Cardiac fibroblast (primary cell): ENCODE data around the gene CNOT2.

Experiments
- DNase-seq, 2 donors: peaks; one replicate each; pipeline versions ENCODE4 v3.0.0 to v3.0.0-alpha.2; 2010; ENCODE audit warnings: low read depth in 2 of 2
- H3K4me3 ChIP-seq, 2 donors: replicated peaks in 1 of 2; 1 replicate in 1 of 2; 2 replicates in 1 of 2; pipeline ENCODE4 v1.5.1; 2011; ENCODE audit warnings: low read depth in 2 of 2, low read length in 2 of 2, mild to moderate bottlenecking in 2 of 2, moderate library complexity in 1 of 2
- TF ChIP-seq, protein P1 (sequence below): IDR thresholded peaks from one replicate; pipeline ENCODE4 v1.5.1; 2011; ENCODE audit warnings: low read depth, mild to moderate bottlenecking, low read length, inconsistent platforms

CNOT2 gene

GRCh38 chr12:70354787-70355186 is 111.6 kb downstream of the CNOT2 start:
- TF ChIP-seq, protein P1, sequence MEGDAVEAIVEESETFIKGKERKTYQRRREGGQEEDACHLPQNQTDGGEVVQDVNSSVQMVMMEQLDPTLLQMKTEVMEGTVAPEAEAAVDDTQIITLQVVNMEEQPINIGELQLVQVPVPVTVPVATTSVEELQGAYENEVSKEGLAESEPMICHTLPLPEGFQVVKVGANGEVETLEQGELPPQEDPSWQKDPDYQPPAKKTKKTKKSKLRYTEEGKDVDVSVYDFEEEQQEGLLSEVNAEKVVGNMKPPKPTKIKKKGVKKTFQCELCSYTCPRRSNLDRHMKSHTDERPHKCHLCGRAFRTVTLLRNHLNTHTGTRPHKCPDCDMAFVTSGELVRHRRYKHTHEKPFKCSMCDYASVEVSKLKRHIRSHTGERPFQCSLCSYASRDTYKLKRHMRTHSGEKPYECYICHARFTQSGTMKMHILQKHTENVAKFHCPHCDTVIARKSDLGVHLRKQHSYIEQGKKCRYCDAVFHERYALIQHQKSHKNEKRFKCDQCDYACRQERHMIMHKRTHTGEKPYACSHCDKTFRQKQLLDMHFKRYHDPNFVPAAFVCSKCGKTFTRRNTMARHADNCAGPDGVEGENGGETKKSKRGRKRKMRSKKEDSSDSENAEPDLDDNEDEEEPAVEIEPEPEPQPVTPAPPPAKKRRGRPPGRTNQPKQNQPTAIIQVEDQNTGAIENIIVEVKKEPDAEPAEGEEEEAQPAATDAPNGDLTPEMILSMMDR = no peak
- no peak overlapping the region for H3K4me3 ChIP-seq
- peak; percentile 9 to 69 for DNase-seq

DNA sequence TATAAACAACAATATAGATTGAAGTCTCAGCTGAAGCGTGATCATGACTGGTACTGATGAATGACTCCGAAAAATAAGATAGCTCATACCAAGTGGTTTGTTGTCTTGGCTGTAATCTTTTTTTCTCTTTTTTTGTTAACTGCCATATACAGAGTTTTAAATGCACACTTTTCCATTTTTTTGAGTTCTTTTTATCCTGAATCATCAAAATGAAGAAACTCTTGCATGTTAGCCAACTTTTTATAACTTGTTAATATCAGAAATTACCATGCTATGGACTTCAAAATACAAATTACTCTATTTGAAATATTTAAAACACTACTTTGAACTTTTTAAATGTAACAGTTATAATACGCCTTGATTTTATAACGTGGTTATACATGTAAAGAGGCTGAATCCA is 112.7 kb downstream of the CNOT2 start:
- DNase-seq = no peak
- TF ChIP-seq, protein P1 = no peak
- H3K4me3 ChIP-seq = no peak overlapping the region

DNA sequence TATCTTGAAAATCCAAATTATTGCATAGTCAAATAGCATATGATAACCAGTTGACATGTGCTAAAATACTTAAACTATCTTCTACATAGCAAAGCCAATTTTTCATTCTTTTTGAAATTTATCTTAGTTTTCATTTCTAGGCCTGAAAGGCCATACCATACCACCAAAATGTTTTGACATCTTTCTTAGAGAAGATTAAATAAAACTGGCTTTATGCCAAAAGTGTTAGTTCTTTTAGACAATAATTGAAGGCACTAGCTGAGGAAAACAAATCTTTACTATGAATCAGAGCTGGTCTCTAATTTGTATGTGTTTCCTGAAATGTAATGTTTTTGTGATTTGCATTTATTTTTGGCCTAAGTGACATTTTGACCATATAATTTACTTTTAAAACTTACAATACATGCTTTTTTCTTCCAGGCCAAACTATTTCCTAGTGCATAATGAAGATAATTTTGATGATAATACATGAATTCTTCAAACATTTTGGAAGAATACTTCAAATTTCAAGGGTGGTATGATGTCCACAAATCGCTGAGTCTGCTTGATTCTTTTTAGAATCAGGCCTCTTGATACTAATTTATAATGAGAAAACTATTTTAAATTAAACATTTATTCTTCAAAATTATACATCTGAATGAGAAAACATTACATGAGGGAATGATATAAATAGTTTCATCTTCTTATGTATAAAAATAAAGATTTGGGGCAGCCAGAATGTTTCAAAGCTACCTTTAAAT is 116.4 kb downstream of the CNOT2 start:
- H3K4me3 ChIP-seq = no peak overlapping the region
- TF ChIP-seq, protein P1 = no peak
- peak in 1 of 2 donors; percentile 21 for DNase-seq

GRCh38 chr12:70360218-70360617 is 117.0 kb downstream of the CNOT2 start:
- TF ChIP-seq, protein P1 = no peak
- H3K4me3 ChIP-seq = no peak overlapping the region
- no peak for DNase-seq

DNA sequence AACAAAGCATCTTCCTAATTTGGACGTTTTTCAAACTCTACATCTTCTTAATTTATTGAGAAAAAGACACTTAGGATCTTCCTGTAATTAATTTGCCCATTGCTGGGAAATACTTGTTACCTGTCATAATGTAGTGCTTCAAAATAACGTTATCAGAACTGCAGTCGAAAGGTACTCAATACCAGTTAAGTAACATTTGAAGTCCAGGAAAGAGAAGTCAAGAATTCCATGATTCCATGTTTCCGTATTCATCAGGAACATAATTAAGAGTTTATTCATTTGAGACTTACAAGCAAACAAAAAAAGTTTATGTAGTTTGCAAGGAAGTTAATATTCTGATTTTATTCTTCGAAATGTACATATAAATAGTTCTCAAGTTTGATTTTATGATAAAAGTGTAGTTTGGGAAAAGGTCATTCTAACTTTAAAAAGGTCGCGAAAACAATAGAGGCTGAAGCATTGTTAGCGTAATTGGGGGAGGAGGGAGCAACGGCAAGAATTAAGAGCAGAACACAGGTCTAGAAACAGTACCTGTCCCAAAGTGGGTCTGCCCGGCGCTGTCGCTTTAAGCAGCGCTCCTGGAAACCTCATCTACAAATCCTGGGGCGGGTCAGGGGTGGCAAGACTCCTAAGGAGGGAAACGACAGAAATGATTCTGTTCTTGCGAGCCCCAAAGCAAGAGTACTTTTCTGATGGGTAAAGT is 121.6 kb downstream of the CNOT2 start:
- no peak for DNase-seq
- peak overlapping the region in 1 of 2 donors; percentile 75 for H3K4me3 ChIP-seq
- TF ChIP-seq, protein P1 = no peak

DNA sequence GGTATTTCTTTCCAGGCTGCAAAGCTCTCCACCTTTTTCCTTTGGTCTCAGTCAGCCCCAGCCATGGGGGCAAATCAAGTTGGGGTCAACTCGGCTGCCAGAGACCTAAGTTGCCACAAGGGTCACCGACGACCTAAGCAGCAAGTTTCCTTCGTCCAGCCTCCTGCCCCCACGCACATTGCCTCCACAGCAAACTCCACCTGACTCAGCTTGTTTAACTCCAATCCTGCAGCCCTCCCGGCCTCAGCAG is 122.1 kb downstream of the CNOT2 start:
- H3K4me3 ChIP-seq = peak overlapping the region; percentile 55 to 75
- peak in 1 of 2 donors; percentile 6 for DNase-seq
- TF ChIP-seq, protein P1 = no peak
